NCI-H1436 (cell line): Measurements from ENCODE around the gene NR1D1.
A peak's percentile ranks its signal among the peaks of the same experiment; 100 is the strongest.
"Not testable (repeated sequence)": the region's sequence is repeated elsewhere in the genome, so short reads cannot be mapped to it uniquely, and the experiment has no call there.

Experiments used
- DNase-seq: peaks from one replicate; lab custom pipeline; 2025; lab: John Stamatoyannopoulos, UW

Gene NR1D1

GRCh38 chr17:40100419-40100668 is at the start of gene NR1D1:
Gene NR1D1 (minus strand): TSS chr17:40100589. CDS start chr17:40100094, 495 bp downstream.
- no peak for DNase-seq

GRCh38 chr17:40148527-40148926 is 48.1 kb upstream of the NR1D1 start:
- DNase-seq, result no peak

GRCh38 chr17:40145476-40145875 is 45.1 kb upstream of the NR1D1 start:
- no peak for DNase-seq

- not testable (repeated sequence) for DNase-seq
Observed at GRCh38 chr17:40143166-40143565, 42.8 kb upstream of the NR1D1 start.

GRCh38 chr17:40139566-40140058 is 39.2 kb upstream of the NR1D1 start:
- no peak for DNase-seq

DNA sequence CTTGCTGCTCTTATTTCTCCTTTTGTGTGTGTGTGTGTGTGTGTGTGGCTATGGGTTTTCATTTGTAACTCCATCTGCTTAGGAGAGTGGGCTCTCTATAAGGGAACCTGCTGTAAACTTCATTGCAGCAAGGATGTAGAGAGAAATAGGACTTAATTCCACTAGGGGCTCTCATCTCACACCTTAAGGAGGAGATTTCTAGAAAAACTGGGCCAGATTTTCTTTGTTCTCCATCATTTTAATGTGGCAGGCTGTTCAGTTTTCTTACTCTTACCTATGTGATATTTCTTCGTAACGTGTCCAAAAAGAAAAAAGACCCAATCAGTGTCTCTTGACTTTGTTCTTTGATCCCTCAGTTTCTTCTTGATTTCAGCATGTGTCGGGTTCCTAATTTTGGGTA is 35.4 kb upstream of the NR1D1 start:
- DNase-seq, result no peak

- no peak for DNase-seq
Observed at GRCh38 chr17:40134184-40134583, 33.8 kb upstream of the NR1D1 start.

DNA sequence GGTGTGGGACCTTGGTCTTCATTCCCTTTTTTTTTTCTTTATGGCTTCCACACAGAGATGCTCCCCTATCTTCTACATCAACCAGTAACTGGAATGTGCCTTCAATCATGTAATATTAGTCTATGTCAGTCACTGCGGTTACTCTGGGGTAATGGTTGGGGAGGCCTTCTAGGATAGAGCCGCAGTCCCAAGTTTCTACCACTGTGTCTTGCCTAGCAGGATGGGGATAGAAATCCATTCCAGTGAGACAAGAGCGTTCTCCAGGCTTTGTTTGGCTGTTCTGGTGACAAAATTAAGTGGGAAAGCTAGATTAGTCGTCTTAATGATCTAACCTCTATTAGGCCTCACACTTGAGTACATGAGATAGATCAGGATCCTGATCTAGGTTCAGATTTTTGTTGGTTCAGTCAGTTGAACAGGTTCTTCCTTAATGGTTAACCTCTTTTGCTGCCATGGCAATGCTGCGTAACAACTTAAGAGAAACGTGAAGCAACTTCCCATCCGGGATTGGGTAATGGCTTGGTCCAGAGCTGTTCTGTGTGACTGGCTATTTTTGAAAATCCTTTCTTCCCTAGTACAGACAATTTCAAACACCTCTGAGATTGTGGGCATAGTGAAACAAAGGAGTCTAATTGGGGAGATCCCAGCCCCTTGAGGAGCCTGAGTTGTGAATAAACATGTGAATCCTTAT is 30.1 kb upstream of the NR1D1 start:
- no peak for DNase-seq

GRCh38 chr17:40129498-40129897 is 29.1 kb upstream of the NR1D1 start:
- no peak for DNase-seq

GRCh38 chr17:40124279-40125141 is 24.1 kb upstream of the NR1D1 start:
- DNase-seq, result no peak

DNA sequence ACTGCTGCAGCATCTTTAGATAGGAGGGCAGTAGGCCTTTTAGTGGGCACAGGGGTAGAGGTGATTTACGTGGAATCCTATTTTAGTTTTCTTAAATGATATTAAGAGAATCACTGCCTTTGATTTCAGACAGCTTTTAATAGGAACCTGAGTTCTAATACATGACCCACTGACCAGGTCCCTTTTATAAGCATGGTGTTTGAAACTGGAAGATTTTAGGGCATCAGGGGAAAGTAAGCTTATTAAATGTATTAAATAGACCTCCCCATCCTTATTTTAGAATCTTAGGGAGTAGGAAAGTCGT is 23.4 kb upstream of the NR1D1 start:
- no peak for DNase-seq

DNA sequence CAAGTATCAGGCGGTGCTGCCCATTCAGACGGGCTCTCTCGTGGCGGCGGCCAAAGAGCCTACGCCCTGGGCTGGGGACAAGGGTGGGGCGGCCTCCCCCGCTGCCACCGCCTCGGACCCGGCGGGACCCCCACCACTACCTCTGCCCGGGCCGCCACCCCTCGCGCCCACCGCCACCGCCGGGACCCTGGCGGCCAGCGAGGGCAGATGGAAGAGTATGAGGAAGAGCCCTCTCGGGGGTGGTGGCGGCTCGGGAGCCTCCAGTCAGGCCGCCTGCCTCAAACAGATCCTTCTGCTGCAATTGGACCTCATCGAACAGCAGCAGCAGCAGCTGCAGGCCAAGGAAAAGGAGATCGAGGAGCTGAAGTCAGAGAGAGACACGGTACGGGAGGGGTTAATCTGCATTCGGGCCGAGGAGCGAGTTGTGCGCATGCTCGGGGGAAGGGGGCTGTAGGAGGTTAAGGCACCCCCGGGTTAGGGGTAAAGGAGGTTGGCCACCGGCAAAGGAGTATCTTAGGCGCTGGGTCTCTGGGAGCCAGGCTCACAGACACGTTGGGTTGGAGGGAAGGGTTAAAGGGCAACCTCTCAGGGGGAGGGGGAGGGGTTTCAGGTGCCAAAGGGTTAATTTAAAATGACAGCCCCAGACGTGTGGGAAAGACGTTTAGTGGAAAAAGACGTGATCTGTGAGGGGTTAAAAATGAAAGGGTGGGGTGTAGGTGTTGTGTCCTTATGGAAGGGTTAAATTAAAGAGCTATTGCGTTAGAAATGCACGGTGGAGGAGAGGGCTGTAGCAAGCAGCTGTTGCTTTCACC is 22.8 kb upstream of the NR1D1 start:
- DNase-seq, result peak; percentile 51

DNA sequence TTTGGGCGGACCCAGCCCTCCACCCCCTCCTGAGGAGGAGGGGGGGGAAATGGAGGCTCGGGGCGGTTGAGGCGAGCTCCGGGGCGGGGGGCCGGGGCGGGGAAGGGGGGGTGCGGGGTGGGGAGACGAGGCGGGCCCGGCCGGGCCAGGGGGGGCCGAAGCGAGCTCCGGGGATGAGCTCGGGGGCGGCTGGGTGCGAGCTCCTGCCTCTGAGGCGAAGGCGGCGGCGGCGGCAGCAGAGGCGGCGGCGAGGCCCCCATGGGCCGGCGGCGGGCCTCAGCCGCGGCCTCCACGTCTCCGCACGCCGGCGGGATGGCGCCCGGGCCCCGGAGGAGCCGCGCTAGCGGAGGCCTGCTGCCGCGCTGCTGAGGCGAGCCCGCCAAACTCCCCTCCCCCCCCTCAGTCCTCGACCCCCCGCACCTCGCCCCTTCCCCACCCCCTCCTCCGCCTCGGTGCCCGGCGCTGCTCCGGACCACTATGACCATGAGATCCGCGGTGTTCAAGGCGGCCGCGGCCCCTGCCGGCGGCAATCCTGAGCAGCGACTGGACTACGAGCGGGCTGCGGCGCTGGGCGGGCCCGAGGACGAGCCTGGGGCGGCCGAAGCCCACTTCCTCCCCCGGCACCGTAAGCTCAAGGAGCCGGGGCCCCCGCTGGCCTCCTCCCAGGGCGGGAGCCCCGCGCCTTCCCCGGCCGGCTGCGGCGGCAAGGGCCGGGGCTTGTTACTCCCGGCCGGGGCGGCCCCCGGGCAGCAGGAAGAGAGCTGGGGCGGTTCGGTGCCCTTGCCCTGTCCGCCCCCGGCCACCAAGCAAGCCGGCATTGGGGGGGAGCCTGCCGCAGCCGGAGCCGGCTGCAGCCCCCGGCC is 22.0 kb upstream of the NR1D1 start:
- peak; percentile 52 for DNase-seq

GRCh38 chr17:40121181-40122135 is 21.1 kb upstream of the NR1D1 start, which contains the start of gene MSL1:
Gene MSL1 (plus strand): TSS chr17:40121971. CDS start chr17:40122613, 642 bp downstream.
- DNase-seq, result peak; percentile 73

GRCh38 chr17:40115101-40115436 is 14.7 kb upstream of the NR1D1 start:
- no peak for DNase-seq

DNA sequence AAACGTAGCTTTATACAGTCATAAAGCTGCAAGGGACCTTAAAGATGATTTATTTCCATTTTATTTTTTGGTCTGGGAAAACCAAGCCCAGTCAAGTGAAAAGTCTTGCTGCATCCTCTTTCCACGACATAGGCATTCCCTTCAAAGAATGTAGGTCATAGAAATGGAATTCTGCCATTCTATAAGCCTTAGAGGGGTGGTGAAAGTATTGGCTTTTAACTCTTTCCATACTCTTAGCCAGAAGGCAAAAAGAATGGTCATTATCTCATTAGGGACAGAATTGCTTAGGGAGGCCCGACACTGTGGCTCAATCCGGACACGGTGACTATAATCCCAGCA is 13.5 kb upstream of the NR1D1 start:
- DNase-seq, result no peak

GRCh38 chr17:40113110-40113906 is 12.9 kb upstream of the NR1D1 start:
- peak; percentile 98 for DNase-seq

DNA sequence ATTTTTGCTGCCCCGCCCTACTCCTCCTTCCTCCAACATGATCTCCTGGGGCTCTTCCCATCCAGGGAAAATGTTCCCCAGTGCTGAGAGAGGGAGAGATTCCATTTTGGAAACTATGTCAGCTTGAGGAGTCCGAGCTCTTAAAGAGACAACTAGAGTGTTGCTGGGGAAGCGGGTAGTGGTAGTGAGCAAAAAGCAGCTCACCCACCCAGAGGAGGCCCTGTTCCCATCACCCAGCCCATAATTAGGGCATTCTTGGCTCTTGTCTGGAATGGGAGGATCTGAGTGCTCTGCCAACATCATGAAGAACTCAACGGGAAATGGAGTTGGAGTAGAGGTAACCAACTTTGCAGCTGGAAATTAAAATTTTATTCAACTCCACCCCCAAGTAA is 12.3 kb upstream of the NR1D1 start:
- no peak for DNase-seq

- DNase-seq, result no peak
Observed at GRCh38 chr17:40112191-40112711, 11.9 kb upstream of the NR1D1 start.
